CD14-positive monocyte (primary cell): ENCODE data around the gene PRR30. TPM values are rescaled to one million over a fixed set of nuclear protein-coding genes. Genes with fewer than 3 reads are reported as not detected.
"Not testable (repeated sequence)": the region's sequence is repeated elsewhere in the genome, so short reads cannot be mapped to it uniquely, and the experiment has no call there.

Experiments used
- DNase-seq, 3 donors: peaks; one replicate each; pipeline ENCODE4 v3.0.0-alpha.2; 2011 to 2022
- H2AFZ ChIP-seq: 2 replicates; pipeline ENCODE4 v1.6.0; 2012; ENCODE audit warnings: mild to moderate bottlenecking, low read depth, low read length, inconsistent platforms; ENCODE audit not compliant: insufficient read depth, poor library complexity, severe bottlenecking
- H3K27ac ChIP-seq, 2 donors: 1 replicate in 1 of 2; 2 replicates in 1 of 2; pipeline ENCODE4 v1.5.1; 2012 to 2013; ENCODE audit warnings: low read length in 2 of 2, control low read depth in 1 of 2, inconsistent platforms in 1 of 2, low read depth in 1 of 2, mild to moderate bottlenecking in 1 of 2
- H3K27me3 ChIP-seq, 2 donors: one replicate each; pipeline versions ENCODE4 v1.6.0 to v1.6.1; 2011 to 2013; ENCODE audit warnings: low read length in 2 of 2; ENCODE audit not compliant: control insufficient read depth in 2 of 2, insufficient read depth in 2 of 2
- H3K36me3 ChIP-seq, 2 donors: replicated peaks in 1 of 2; 1 replicate in 1 of 2; 2 replicates in 1 of 2; pipeline versions ENCODE4 v1.5.1 to v1.6.1; 2012 to 2013; ENCODE audit warnings: low read length in 2 of 2, control low read depth in 1 of 2, inconsistent platforms in 1 of 2, mild to moderate bottlenecking in 1 of 2; ENCODE audit not compliant: insufficient read depth in 2 of 2, control insufficient read depth in 1 of 2
- H3K4me1 ChIP-seq, 2 donors: 1 replicate in 1 of 2; 2 replicates in 1 of 2; pipeline versions ENCODE4 v1.5.1 to v1.6.1; 2012 to 2013; ENCODE audit warnings: low read length in 2 of 2, control low read depth in 1 of 2, inconsistent platforms in 1 of 2, mild to moderate bottlenecking in 1 of 2, moderate library complexity in 1 of 2; ENCODE audit not compliant: insufficient read depth in 2 of 2, control insufficient read depth in 1 of 2
- H3K4me2 ChIP-seq: replicated peaks from 2 replicates; pipeline ENCODE3; 2012; ENCODE audit warnings: low read length, moderate library complexity, mild to moderate bottlenecking; ENCODE audit not compliant: poor library complexity, severe bottlenecking; ENCODE audit errors: extremely low read depth
- H3K4me3 ChIP-seq, 3 experiments: fragments of 200-600 bp in 1 of 3; sonication (generic) in 1 of 3; replicated peaks in 1 of 3; 1 replicate in 2 of 3; 2 replicates in 1 of 3; pipeline ENCODE4 v1.5.1; 2011 to 2013; ENCODE audit warnings: low read length in 3 of 3, mild to moderate bottlenecking in 3 of 3, control low read depth in 2 of 3, low read depth in 2 of 3, inconsistent platforms in 1 of 3, moderate library complexity in 1 of 3
- H3K79me2 ChIP-seq: 2 replicates; pipeline ENCODE4 v1.6.0; 2012; ENCODE audit warnings: mild to moderate bottlenecking, control low read depth, inconsistent platforms, low read length, moderate library complexity; ENCODE audit not compliant: insufficient read depth
- H3K9ac ChIP-seq: 2 replicates; pipeline ENCODE4 v1.6.0; 2017; ENCODE audit warnings: low read length, mild to moderate bottlenecking; ENCODE audit not compliant: insufficient read depth, poor library complexity, severe bottlenecking
- H3K9me3 ChIP-seq, 2 donors: replicated peaks in 1 of 2; 1 replicate in 1 of 2; 2 replicates in 1 of 2; pipeline versions ENCODE4 v1.5.1 to v1.6.1; 2012 to 2013; ENCODE audit warnings: low read length in 2 of 2, control low read depth in 1 of 2; ENCODE audit not compliant: control insufficient read depth in 1 of 2, insufficient read depth in 1 of 2
- H4K20me1 ChIP-seq: 2 replicates; pipeline ENCODE4 v1.6.0; 2012; ENCODE audit warnings: mild to moderate bottlenecking, low read length, control low read depth, moderate library complexity; ENCODE audit not compliant: insufficient read depth
- H3K27ac Mint-ChIP-seq, 7 donors: one replicate each; pipeline ENCODE4 v1.8.0; 2020; ENCODE audit warnings: mild to moderate bottlenecking in 7 of 7, mixed read lengths in 7 of 7, moderate library complexity in 6 of 7, inconsistent platforms in 2 of 7
- H3K27me3 Mint-ChIP-seq, 3 donors: one replicate each; pipeline ENCODE4 v1.8.0; 2021 to 2022; ENCODE audit warnings: low read depth in 3 of 3, mild to moderate bottlenecking in 3 of 3, mixed read lengths in 3 of 3, moderate library complexity in 3 of 3, inconsistent platforms in 1 of 3
- H3K36me3 Mint-ChIP-seq, 2 donors: one replicate each; pipeline ENCODE4 v1.8.0; 2020; ENCODE audit warnings: mixed read lengths in 2 of 2, inconsistent platforms in 1 of 2, mild to moderate bottlenecking in 1 of 2
- H3K4me1 Mint-ChIP-seq: one replicate; pipeline ENCODE4 v1.8.0; 2020; ENCODE audit warnings: mild to moderate bottlenecking, mixed read lengths
- H3K4me3 Mint-ChIP-seq, 2 donors: one replicate each; pipeline ENCODE4 v1.8.0; 2020; ENCODE audit warnings: mild to moderate bottlenecking in 2 of 2, mixed read lengths in 2 of 2, moderate library complexity in 1 of 2
- H3K9me3 Mint-ChIP-seq, 7 donors: one replicate each; pipeline ENCODE4 v1.8.0; 2020 to 2022; ENCODE audit warnings: mixed read lengths in 7 of 7, mild to moderate bottlenecking in 6 of 7, moderate library complexity in 6 of 7, inconsistent platforms in 2 of 7
- CTCF ChIP-seq: fragments of 200-600 bp; IDR thresholded peaks from one replicate; pipeline ENCODE4 v1.8.0; 2022; ENCODE audit warnings: antibody characterized with exemption, mild to moderate bottlenecking
- WGBS: methylation state at CpG from one replicate; pipeline ENCODE4 v1.1.5; 2013; ENCODE audit warnings: missing lambda C conversion rate; ENCODE audit not compliant: insufficient coverage; 5-methylcytosine and 5-hydroxymethylcytosine counted together
- intact Hi-C, 2 donors: fragments of 100-400 bp; cut with micrococcal nuclease; formaldehyde crosslinking; loops; one replicate each; pipeline versions ENCODE4 v1.15.0 to v1.15.1; 2023
- polyA plus RNA-seq, 3 donors: library from polyadenylated mRNA; depleted of rRNA in 1 of 3; unstranded in 2 of 3; stranded (reverse) in 1 of 3; fragments of 300-500 nt in 2 of 3; fragments of >200 nt in 1 of 3; fragmentation: Illumina TruSeq in 2 of 3; gene quantifications; 1 replicate in 2 of 3; 2 replicates in 1 of 3; pipeline ENCODE4 v1.2.3, GENCODE V29; 2012 to 2021

The PRR30 gene
- polyA plus RNA-seq, 3 donors = not detected

DNA sequence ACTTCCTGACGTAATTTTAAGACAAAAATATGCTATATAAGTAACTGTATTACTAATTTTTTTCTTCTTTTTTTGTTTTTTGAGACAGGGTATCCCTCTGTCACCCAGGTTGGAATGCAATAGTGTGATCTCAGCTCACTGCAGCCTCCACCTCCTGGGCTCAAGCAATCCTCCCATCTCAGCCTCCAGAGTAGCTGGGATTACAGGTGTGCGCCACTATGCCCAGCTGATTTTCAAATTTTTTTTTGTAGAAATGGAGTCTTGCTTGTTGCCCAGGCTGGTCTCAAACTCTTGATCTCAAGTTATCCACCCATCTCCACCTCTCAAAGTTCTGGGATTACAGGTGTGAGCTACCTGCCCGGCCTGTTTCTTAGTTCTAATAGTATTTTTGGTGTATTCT, 39.3 kb upstream of the PRR30 start:
- WGBS = no CpG with 5 or more reads among the region's 3 CpGs
- Mint-ChIP-seq H3K9me3 (no peaks in the 10 kb centered on the region), H3K4me1 (no peaks in the 10 kb centered on the region), H3K27me3 (peaks cover 2 to 12% (median 3%) of the 10 kb centered on the region in 3 donors), H3K27ac (no peak overlapping the region), H3K4me3 (no peak overlapping the region), H3K36me3 (no peaks in the 10 kb centered on the region)
- intact Hi-C loops = no loop called here
- no peak overlapping the region for H3K4me2 ChIP-seq
- H3K9me3 ChIP-seq = no peaks in the 10 kb centered on the region
- TF ChIP-seq CTCF = no peak
- no peaks in the 10 kb centered on the region for H3K27me3 ChIP-seq
- H3K27ac ChIP-seq = no peak overlapping the region
- H4K20me1 ChIP-seq = no peaks in the 10 kb centered on the region
- H3K36me3 ChIP-seq = no peaks in the 10 kb centered on the region
- no peak overlapping the region for H3K4me3 ChIP-seq
- H3K79me2 ChIP-seq = no peaks in the 10 kb centered on the region
- no peak overlapping the region for H3K9ac ChIP-seq
- DNase-seq = no peak
- H3K4me1 ChIP-seq = no peaks in the 10 kb centered on the region
- no peak overlapping the region for H2AFZ ChIP-seq

DNA sequence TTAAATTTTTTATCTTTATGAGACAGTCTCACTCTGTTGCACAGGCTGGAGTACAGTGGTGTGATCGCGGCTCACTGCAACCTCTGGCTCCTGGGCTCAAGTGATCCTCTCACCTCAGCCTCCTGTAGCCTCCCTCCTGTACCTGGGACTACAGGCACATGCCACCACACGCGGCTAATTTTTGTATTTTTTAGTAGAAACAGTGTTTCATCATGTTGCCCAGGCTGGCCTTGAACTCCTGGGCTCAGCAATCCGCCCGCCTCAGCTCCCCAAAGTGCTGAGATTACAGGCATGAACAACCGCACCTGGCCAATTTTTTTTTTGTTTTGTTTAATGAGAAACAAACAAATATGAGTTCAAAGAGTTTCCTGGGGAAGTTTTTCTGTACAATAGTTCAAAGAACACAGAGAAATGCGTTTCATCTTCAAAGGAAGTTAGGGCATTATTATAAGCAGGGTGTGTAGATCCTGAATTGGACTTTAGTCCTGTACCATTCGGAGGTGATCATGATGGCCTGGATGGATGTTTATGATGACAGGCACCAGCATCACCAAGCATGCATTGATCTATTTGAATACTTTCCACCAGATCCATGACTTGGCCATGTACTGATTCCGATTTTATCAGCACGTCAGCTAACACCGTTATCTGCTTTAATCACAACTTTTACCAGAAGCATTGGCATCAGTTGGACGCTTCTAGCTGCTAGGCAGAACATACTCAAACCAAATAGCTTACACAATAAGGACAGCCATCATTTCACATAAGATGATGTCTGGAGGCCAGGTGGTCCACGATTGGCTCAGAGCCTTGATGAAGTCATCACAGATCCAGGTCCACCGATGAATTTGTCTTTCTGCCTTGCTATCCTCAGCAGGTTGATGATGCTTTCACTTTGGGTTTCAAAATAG, 38.5 kb upstream of the PRR30 start:
- H3K27me3 ChIP-seq = no peaks in the 10 kb centered on the region
- H3K9me3 Mint-ChIP-seq = no peaks in the 10 kb centered on the region
- no peaks in the 10 kb centered on the region for H3K36me3 ChIP-seq
- no peak overlapping the region for H3K4me3 ChIP-seq
- no peak for TF ChIP-seq CTCF
- no peak overlapping the region for H3K4me3 Mint-ChIP-seq
- no peaks in the 10 kb centered on the region for H4K20me1 ChIP-seq
- intact Hi-C loops = no loop called here
- no peaks in the 10 kb centered on the region for H3K9me3 ChIP-seq
- no peaks in the 10 kb centered on the region for H3K4me1 Mint-ChIP-seq
- H3K4me2 ChIP-seq = no peak overlapping the region
- WGBS = 93% methylated on average over 10 of the region's 15 CpGs
- no peaks in the 10 kb centered on the region for H3K4me1 ChIP-seq
- no peak overlapping the region for H3K27ac ChIP-seq
- no peak overlapping the region for H3K27ac Mint-ChIP-seq
- no peaks in the 10 kb centered on the region for H3K36me3 Mint-ChIP-seq
- H3K79me2 ChIP-seq = no peaks in the 10 kb centered on the region
- no peak overlapping the region for H3K9ac ChIP-seq
- peaks cover 2 to 11% (median 5%) of the 10 kb centered on the region in 3 donors for H3K27me3 Mint-ChIP-seq
- H2AFZ ChIP-seq = no peak overlapping the region
- no peak for DNase-seq

GRCh38 chr2:27175781-27176180, 36.6 kb upstream of the PRR30 start:
- H3K9ac ChIP-seq, H3K79me2 ChIP-seq, H3K27me3 ChIP-seq, H4K20me1 ChIP-seq, H3K4me3 ChIP-seq, H3K4me2 ChIP-seq, H3K27ac ChIP-seq, H3K27ac Mint-ChIP-seq, H3K27me3 Mint-ChIP-seq, H3K36me3 ChIP-seq, H3K4me1 Mint-ChIP-seq, H3K9me3 ChIP-seq, DNase-seq, H3K4me3 Mint-ChIP-seq, H3K36me3 Mint-ChIP-seq, H3K9me3 Mint-ChIP-seq, H2AFZ ChIP-seq, intact Hi-C loops, H3K4me1 ChIP-seq: not testable (repeated sequence)
- no CpG with 5 or more reads among the region's 4 CpGs for WGBS
